GM19043 (cell line): ENCODE measurements around the gene ATP5IF1.

Source experiments
- ATAC-seq: cut with Tn5 transposase; IDR thresholded peaks from one replicate; pipeline ENCODE4 v1.9.1; 2021; ENCODE audit warnings: low read depth; ENCODE audit not compliant: unreplicated experiment

The ATP5IF1 gene

DNA sequence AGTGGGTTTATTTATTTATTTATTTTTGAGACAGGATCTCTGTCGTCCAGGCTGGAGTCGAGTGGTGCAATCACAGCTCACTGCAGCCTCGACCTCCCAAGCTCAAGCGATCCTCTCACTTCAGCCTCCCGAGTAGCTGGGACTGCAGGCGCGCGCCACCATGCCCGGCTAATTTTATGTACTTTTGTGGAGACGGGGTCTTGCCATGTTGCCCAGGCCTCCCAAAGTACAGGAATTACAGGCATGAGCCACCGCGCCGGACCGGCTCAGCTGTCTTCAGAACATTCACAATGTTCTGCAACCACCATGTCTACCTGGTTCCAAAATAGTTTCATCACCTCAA lies 2.7 kb upstream of the ATP5IF1 start:
- no peak for ATAC-seq

GRCh38 chr1:28236656-28237322 lies 865 bp downstream of the ATP5IF1 start:
- ATAC-seq, result no peak

DNA sequence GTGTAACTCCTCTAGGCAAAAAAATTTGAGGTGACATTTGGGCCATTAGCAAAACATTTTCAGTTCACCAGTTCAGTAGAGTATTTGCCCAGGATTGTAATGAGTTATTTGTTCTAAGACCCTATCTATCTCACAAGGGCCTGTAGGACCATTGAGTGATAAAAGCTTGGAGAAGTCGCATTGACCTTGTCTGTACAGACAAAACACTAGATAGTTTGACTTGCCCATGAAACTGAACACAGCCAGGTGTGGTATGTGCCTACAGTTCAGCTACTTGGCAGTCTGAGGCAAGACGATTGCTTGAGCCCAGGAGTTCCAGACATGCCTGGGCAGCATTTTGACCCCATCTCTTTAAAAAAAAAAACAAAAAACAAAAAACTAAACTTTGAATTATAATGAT lies 3.1 kb downstream of the ATP5IF1 start:
- no peak for ATAC-seq

- ATAC-seq, result no peak
Measured at GRCh38 chr1:28240024-28240423, 4.1 kb downstream of the ATP5IF1 start.

GRCh38 chr1:28241638-28242241 lies 5.8 kb downstream of the ATP5IF1 start:
- no peak for ATAC-seq

- no peak for ATAC-seq
Measured at GRCh38 chr1:28243685-28244311, 7.9 kb downstream of the ATP5IF1 start.

GRCh38 chr1:28244549-28245251 lies 8.8 kb downstream of the ATP5IF1 start:
- no peak for ATAC-seq

DNA sequence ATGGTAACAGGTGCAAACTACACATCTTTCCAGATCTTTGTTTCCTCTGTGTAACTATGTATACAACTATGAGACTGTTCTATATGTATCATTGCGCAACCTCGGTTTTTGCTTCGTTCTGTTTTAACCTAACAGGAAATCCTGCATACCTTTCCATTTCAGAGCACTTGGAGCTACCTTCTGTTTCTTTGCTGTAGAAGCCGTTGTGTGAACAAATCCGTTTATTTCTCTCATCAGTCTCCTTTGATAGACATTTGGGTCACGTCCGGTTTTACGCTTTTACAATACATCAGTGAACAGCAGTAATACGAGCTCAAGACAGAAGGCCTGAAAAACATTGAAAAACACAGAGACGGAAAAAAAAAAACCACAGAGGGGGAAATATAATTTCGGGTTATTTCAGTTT lies 10.5 kb downstream of the ATP5IF1 start:
- no peak for ATAC-seq

GRCh38 chr1:28247612-28248272 lies 11.8 kb downstream of the ATP5IF1 start:
- ATAC-seq, result no peak

GRCh38 chr1:28248273-28249012 lies 12.5 kb downstream of the ATP5IF1 start:
- no peak for ATAC-seq

DNA sequence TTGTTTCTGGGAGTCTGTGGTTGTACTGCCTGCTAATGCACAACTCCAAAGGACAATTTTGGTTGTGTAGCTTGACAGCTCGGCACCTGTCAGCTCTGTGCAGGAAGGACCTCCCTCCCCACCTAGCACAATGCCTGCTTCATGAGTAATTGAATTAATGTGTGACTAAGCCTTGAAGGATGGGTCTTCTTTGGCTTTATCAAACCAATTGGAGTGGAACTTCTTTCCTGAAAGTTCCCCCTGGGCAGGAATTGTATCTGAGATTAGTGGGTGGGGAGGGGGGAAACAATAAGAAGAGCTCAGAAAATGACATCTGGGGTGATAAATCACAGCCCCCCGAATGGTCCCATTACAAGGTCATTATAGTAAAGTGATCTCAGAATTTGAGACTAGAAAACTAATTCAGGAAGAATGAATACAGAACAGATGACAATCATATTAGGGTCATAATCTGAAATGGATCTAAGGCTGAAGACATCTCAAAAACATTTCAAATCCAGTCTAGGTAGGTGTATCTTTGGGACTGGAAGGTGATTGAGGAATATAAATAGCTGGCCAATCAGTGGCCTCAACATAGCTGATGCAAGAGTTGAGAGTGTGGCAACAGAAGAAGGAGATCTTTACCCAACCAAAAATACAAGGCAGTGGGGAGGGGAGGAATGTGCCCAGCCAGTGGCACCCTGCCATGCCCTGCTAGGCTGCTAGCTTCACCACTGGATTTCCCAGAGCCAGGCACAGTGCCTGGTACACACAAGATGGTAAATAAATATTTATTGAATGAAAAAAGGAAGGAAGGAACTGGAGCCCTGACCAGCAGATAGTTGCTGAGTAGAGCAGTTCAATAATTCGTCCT lies 13.3 kb downstream of the ATP5IF1 start:
- ATAC-seq, result no peak

DNA sequence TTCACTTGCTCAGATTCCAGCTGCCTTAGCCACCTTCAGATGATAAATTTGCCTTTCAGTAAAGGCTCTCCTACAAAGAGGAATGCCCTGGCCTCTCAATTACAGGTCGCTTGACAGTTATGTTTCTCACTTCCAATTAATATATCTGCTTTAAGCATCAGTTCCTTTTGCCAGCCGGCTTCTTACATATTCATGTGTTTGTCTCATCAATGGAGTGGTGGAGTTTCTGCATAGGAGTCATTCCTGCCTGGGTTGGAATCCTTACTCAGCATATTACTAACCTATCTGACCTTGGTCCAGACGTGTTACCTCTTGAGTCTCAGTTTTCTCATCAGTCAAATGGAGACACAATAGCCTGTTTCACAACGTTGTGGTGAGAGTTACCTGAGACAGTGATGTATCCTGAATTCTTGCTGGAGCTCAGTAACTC lies 14.0 kb downstream of the ATP5IF1 start:
- ATAC-seq, result no peak

DNA sequence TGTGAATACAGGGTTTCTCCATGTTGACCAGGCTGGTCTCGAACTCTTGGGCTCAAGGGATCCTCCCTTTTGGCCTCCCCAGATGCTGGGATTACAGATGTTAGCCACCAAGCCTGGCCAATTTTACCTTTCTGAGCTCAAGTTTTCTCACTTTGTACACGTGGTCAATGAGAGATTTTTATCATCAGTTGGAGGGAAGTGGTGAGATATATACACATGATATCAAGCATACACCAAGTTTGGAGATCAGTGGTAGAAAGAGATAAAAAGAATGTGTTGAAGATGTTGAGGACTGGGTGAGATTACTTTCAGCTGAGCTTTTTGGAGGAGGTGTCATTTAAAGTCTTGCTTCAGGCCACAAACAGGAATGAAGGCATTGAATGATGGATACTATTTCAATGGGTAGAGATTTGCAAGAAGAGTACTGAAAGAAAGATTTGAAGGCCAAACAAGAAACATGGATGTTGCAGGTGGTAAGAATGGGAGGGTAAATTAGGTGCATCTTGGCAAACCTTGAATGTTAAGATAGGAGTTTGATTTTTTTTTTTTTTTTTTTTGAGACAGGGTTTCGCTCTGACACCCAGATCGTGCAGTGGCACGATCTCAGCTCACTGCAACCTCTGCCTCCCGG lies 20.4 kb downstream of the ATP5IF1 start:
- ATAC-seq, result no peak

DNA sequence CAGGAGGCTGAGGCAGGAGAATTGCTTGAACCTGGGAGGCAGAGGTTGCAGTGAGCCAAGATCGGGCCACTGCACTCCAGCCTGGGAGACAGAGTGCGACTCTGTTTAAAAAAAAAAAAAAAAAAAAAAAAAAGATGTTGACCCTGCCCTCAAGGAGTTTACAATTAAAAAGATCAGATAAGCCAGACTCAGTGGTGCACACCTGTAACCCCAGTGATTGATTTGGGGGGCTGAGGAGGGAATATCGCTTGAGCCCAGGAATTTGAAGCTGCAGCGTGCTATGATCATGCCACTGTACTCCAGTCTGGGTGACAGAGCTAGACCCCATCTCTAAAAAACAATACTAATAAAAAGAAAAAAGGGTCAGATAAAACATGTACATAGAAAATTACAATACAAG lies 21.8 kb downstream of the ATP5IF1 start:
- no peak for ATAC-seq

- no peak for ATAC-seq
Measured at GRCh38 chr1:28258628-28259251, 22.8 kb downstream of the ATP5IF1 start.

- peak; percentile 91 for ATAC-seq
Measured at GRCh38 chr1:28259252-28259933, 23.5 kb downstream of the ATP5IF1 start, which contains the start of gene SESN2. SESN2 (plus strand) TSS chr1:28259518; CDS start chr1:28259848, 330 bp downstream.

- ATAC-seq, result no peak
Measured at GRCh38 chr1:28259934-28260802, 24.2 kb downstream of the ATP5IF1 start.
